ENCODE data around the gene HCLS1.

The HCLS1 gene

DNA sequence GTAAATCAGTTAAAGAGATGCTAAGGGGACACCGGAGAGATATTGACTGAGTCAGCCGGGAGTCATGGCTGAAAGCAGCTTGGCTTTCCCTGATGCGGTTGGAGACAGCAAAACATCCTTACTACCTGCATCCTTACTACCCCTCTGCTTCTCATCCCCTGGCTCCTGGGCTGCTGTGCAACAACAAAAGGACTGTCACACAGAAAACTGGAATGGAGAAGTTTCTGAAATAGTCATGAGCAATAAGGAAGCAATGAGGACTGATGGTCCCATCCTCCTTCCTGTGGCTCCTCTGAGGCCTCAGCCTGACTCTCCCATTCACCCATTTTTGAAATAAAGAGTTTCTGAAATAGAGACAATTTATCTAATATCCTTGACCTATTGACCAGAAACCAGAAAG lies 1.1 kb downstream of the HCLS1 start:
- TF ChIP-seq, protein P1, sequence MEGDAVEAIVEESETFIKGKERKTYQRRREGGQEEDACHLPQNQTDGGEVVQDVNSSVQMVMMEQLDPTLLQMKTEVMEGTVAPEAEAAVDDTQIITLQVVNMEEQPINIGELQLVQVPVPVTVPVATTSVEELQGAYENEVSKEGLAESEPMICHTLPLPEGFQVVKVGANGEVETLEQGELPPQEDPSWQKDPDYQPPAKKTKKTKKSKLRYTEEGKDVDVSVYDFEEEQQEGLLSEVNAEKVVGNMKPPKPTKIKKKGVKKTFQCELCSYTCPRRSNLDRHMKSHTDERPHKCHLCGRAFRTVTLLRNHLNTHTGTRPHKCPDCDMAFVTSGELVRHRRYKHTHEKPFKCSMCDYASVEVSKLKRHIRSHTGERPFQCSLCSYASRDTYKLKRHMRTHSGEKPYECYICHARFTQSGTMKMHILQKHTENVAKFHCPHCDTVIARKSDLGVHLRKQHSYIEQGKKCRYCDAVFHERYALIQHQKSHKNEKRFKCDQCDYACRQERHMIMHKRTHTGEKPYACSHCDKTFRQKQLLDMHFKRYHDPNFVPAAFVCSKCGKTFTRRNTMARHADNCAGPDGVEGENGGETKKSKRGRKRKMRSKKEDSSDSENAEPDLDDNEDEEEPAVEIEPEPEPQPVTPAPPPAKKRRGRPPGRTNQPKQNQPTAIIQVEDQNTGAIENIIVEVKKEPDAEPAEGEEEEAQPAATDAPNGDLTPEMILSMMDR (IDR thresholded peaks at IDR 0.05; ENCODE audit: control insufficient read depth, insufficient read depth, low read depth, low read length, missing control alignments): no peak
- H3K4me3 ChIP-seq (ENCODE audit: control insufficient read depth, low read depth, low read length): no peak overlapping the region
- no peak for DNase-seq (ENCODE audit: low read depth)

DNA sequence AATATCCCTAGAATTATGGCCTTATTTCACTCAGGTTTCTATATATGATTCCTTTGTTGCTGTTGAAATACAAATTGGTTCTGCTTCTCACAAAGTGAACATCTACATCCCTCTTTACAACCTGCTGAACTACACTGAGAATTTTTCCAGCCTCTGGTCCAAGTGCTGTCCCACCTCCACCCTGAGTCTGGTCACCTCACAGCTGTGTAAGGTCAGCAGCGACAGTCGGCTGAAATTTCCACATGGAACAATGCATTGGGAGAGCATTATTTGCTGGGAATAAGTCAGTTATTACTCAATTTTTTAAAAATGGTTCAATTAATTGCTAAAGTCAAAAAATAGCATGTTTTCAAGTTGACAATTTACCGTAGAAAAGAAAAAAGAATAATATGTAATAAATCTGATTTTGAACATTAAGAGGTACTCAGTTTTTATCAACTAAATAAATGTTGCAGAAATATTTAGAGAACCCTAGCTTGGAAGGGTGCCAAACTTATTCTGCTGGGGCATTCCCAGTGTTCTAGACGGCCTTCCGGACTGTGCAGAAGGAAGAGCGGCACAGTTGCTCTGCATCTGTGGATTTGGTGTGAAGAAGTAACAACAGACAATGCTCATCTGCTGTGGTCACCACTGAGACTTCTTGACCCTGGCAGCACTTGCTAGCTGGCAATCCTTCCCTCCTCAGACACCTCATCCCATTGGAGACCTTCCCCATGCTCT lies 1.8 kb downstream of the HCLS1 start:
- DNase-seq (ENCODE audit: low read depth): no peak
- H3K4me3 ChIP-seq (ENCODE audit: control insufficient read depth, low read depth, low read length): no peak overlapping the region
- TF ChIP-seq, protein P1 (IDR thresholded peaks at IDR 0.05; ENCODE audit: control insufficient read depth, insufficient read depth, low read depth, low read length, missing control alignments): no peak

DNA sequence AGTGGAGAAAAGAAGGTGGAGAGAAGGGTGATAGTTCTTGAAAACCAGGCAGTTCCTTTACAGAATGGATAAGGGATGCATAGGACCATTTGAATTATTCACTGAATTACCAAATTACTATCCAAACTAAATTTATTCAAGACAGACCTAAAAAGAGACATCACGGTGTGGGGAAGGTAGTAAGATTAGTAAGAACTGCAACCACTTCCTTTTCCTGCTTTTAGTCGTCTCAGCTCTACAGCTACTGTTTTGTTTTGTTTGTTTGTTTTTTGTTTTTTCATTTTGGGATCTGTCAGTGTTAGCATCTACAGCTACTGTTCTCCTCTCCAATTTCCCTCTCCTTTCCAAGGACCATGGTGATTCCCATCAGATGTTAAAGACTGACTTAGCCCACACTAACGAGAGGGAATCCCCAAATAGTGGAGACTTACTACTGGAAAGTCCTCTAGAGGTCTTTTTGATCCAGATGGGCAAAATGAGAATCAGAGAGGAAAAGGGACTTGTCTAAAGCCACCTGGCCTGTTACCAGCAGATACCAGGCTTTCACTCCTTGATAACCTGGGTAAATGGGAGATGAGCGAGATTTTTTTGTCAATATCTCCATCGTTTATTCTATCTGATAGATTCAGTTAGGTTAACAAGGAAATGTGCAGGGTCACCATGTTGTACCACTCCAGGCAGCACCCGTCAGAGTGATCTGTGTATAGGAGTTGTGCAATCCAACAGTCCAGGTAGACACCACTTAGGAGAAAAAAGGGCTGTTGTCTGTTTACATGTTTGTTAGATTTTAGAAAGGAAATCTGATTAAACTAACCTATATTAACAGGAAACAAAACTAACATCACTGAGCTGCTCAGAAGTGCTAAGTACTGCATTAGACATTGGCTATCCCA lies 6.0 kb downstream of the HCLS1 start:
- TF ChIP-seq, protein P1 (IDR thresholded peaks at IDR 0.05; ENCODE audit: control insufficient read depth, insufficient read depth, low read depth, low read length, missing control alignments): no peak
- no peak overlapping the region for H3K4me3 ChIP-seq (ENCODE audit: control insufficient read depth, low read depth, low read length)
- no peak for DNase-seq (ENCODE audit: low read depth)

DNA sequence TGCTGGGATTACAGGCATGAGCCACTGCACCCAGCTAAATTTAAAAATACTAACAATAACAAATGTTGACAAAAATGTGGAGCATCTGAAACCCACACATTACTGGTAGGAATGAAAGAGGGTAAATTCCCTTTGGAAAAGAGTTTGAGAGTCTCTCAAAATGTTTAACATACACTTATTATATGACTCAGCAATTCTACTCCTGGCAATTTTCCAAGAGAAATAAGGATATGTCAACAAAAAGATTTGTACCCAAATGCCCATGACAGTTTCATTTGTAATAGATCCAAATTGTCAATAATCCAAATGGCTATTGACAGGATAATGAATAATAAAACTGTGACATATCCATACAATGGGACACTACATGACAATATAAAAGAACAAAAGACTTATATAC lies 9.0 kb downstream of the HCLS1 start:
- DNase-seq (ENCODE audit: low read depth): no peak
- TF ChIP-seq, protein P1 (IDR thresholded peaks at IDR 0.05; ENCODE audit: control insufficient read depth, insufficient read depth, low read depth, low read length, missing control alignments): no peak
- no peak overlapping the region for H3K4me3 ChIP-seq (ENCODE audit: control insufficient read depth, low read depth, low read length)

DNA sequence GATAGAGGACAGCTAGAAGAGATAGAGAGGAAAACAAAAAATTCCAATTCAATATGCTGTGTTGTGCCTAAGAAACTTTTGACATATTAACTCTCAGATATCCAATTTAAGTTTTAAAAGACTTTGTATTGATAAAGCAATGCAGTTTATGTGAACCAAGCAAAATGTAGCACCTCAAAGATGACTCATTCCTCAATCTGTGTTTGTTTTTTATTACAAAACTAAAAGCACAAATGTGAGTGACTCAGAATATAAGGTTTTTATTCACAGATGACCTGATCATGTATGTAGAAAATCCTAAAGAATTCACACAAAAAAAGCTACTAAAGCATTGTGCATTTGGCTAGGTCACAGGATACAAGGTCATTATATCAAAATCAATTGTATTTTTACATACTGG lies 11.1 kb downstream of the HCLS1 start:
- no peak for DNase-seq (ENCODE audit: low read depth)
- TF ChIP-seq, protein P1 (IDR thresholded peaks at IDR 0.05; ENCODE audit: control insufficient read depth, insufficient read depth, low read depth, low read length, missing control alignments): no peak
- H3K4me3 ChIP-seq (ENCODE audit: control insufficient read depth, low read depth, low read length): no peak overlapping the region

DNA sequence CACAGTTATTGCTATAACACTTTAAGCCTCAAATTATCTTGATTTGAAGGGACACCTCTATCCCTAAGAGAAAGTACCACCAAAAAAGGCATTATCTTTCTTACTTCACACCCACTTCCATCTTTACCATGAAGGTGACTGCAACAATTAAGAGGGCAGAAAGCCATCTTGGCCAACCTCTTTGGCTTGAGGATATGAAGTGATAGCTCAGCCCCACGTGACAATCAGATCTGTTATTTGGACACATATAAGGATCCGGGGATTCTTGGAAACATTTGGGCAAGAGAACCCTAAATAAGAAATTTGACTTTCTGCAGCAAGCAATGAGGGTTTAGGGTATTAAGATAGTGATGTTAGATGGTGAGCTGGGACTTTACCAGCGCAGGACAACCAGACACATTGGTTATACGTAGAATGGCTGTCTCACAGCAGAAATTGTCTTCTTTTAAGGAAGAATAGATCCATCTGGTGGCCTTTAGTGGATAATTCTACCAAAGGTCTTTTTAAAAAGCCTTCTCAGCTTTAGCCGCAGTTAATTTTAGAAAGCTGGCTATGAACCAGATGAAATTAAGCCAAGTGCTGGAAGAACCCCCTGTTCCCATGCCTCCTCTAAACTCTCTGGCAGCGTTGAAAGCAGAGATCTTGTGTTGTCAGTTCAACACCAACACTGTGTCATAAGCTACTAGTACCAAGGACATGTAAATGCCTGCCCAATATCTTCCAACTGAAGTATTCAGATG lies 12.3 kb downstream of the HCLS1 start:
- no peak overlapping the region for H3K4me3 ChIP-seq (ENCODE audit: control insufficient read depth, low read depth, low read length)
- TF ChIP-seq, protein P1 (IDR thresholded peaks at IDR 0.05; ENCODE audit: control insufficient read depth, insufficient read depth, low read depth, low read length, missing control alignments): no peak
- DNase-seq (ENCODE audit: low read depth): no peak

Data from AG09309 (cell line).